ENCODE results near the gene REEP5. TPM values are rescaled to one million over a fixed set of nuclear protein-coding genes. Genes with fewer than 3 reads are reported as not detected.

REEP5 gene
- polyA plus RNA-seq, 1 of the 3 experiments (the other 2 are of a cell fraction), result 124 TPM

GRCh38 chr5:112880219-112880964 is 41.6 kb downstream of the REEP5 start:
- Histone ChIP-seq H3K4me3 (ENCODE audit: low read depth in 2 of 2, low read length in 1 of 2) (no peak overlapping the region), H3K36me3 (replicated peaks in 1 of 2; ENCODE audit: control insufficient read depth in 1 of 2, insufficient read depth in 2 of 2, low read length in 1 of 2) (peaks cover 67 to 76% of the 10 kb centered on the region in 2 experiments), H3K79me2 (ENCODE audit: insufficient read depth) (peaks cover 25% of the 10 kb centered on the region), H2AFZ (ENCODE audit: low read depth) (no peak overlapping the region), H3K27ac (ENCODE audit: low read depth in 2 of 2, low read length in 1 of 2) (no peak overlapping the region), H3K9me2 (no peaks in the 10 kb centered on the region), H3K4me1 (ENCODE audit: control insufficient read depth in 1 of 2, insufficient read depth in 2 of 2, low read depth in 1 of 2, low read length in 1 of 2) (no peaks in the 10 kb centered on the region; a peak in 1 of 4 replicates), H3K9ac (no peak overlapping the region), H3K27me3 (ENCODE audit: insufficient read depth) (no peaks in the 10 kb centered on the region), H3K9me3 (no peaks in the 10 kb centered on the region), H3K4me2 (no peak overlapping the region), H3F3A (replicated peaks; ENCODE audit: insufficient read depth) (peaks cover 11% of the 10 kb centered on the region), H4K20me1 (ENCODE audit: insufficient read depth) (peaks cover 9% of the 10 kb centered on the region)
- TF ChIP-seq EP300 (IDR thresholded peaks at IDR 0.05; ENCODE audit: borderline replicate concordance in 1 of 2, low read depth in 1 of 2, low read length in 1 of 2) (no peak), GATA2 (CRISPR knock-in tag; IDR thresholded peaks at IDR 0.05) (no peak), ZBTB33 (IDR thresholded peaks at IDR 0.05; ENCODE audit: borderline replicate concordance, low read depth) (no peak), NRF1 (IDR thresholded peaks at IDR 0.05; ENCODE audit: low read depth, low read length) (no peak), IRF3 (IDR thresholded peaks at IDR 0.05; ENCODE audit: low read depth, low read length) (no peak), MEF2A (IDR thresholded peaks at IDR 0.05; ENCODE audit: borderline replicate concordance, low read depth) (no peak)
- no peak for DNase-seq
- ChIA-PET POLR2A (no interaction called here), CTCF (interaction anchor here (0.5 kb wide), 1 partner anchor 188 kb away, joined by 3 read pairs; no protein-coding TSS in a partner anchor)
- 100% methylated on average over 1 of the region's 2 CpGs for WGBS (ENCODE audit: low lambda C conversion rate)

- Histone ChIP-seq H3F3A (replicated peaks; ENCODE audit: insufficient read depth) (peaks cover 11% of the 10 kb centered on the region), H3K36me3 (replicated peaks in 1 of 2; ENCODE audit: control insufficient read depth in 1 of 2, insufficient read depth in 2 of 2, low read length in 1 of 2) (peaks cover 52 to 73% of the 10 kb centered on the region in 2 experiments), H3K4me1 (ENCODE audit: control insufficient read depth in 1 of 2, insufficient read depth in 2 of 2, low read depth in 1 of 2, low read length in 1 of 2) (no peaks in the 10 kb centered on the region; a peak in 1 of 4 replicates), H3K9me3 (no peaks in the 10 kb centered on the region), H2AFZ (ENCODE audit: low read depth) (no peak overlapping the region), H3K4me3 (ENCODE audit: low read depth in 2 of 2, low read length in 1 of 2) (no peak overlapping the region), H3K9ac (no peak overlapping the region), H3K9me2 (no peaks in the 10 kb centered on the region), H4K20me1 (ENCODE audit: insufficient read depth) (peaks cover 7% of the 10 kb centered on the region), H3K27ac (ENCODE audit: low read depth in 2 of 2, low read length in 1 of 2) (peak overlapping the region in 1 of 2 experiments; percentile 5; a peak in 1 of 4 replicates), H3K79me2 (ENCODE audit: insufficient read depth) (peaks cover 31% of the 10 kb centered on the region), H3K27me3 (ENCODE audit: insufficient read depth) (no peaks in the 10 kb centered on the region), H3K4me2 (no peak overlapping the region)
- 82% methylated on average over 4 of the region's 4 CpGs for WGBS (ENCODE audit: low lambda C conversion rate)
- CTCF ChIA-PET, result no interaction called here
- no peak for DNase-seq
- POLR2A ChIA-PET, result no interaction called here
- no peak for TF ChIP-seq TEAD4 (IDR thresholded peaks at IDR 0.05; ENCODE audit: borderline replicate concordance, insufficient read depth)
- no peak for TF ChIP-seq TAF1 (IDR thresholded peaks at IDR 0.05; ENCODE audit: borderline replicate concordance, low read depth, low read length)
- no peak for TF ChIP-seq RAD21 (IDR thresholded peaks at IDR 0.05; ENCODE audit: low read length)
- TF ChIP-seq EP300 (IDR thresholded peaks at IDR 0.05; ENCODE audit: borderline replicate concordance in 1 of 2, low read depth in 1 of 2, low read length in 1 of 2), result no peak
- TF ChIP-seq MAX (IDR thresholded peaks at IDR 0.05; ENCODE audit: low read depth), result no peak
- 0 out of 2 replicates have a peak, but pooled peaks have one; percentile 10 for TF ChIP-seq FOSL2 (IDR thresholded peaks at IDR 0.05; ENCODE audit: borderline replicate concordance, low read depth)
Measured at GRCh38 chr5:112878760-112879159, 43.3 kb downstream of the REEP5 start.

Data from SK-N-SH (cell line).